KMS-11 (cell line): ENCODE results near the gene ANKRD34C.

Experiments
- H2AFZ ChIP-seq: fragments of 200-600 bp; sonication (generic); 2 replicates; pipeline ENCODE4 v1.6.1; 2016; ENCODE audit warnings: antibody characterized with exemption, mixed run types, low read depth
- H3K27ac ChIP-seq: fragments of 200-600 bp; sonication (generic); 2 replicates; pipeline ENCODE4 v1.6.1; 2016; ENCODE audit warnings: mild to moderate bottlenecking, mixed run types
- H3K27me3 ChIP-seq: fragments of 200-600 bp; sonication (generic); 2 replicates; pipeline ENCODE4 v1.6.1; 2017; ENCODE audit warnings: mild to moderate bottlenecking, low read depth, mixed run types, moderate library complexity; ENCODE audit not compliant: insufficient read depth
- H3K36me3 ChIP-seq: fragments of 200-600 bp; sonication (generic); 2 replicates; pipeline ENCODE4 v1.6.1; 2017; ENCODE audit warnings: mild to moderate bottlenecking, mixed run types; ENCODE audit not compliant: insufficient read depth
- H3K4me1 ChIP-seq: fragments of 200-600 bp; sonication (generic); 2 replicates; pipeline ENCODE4 v1.6.1; 2016; ENCODE audit warnings: mild to moderate bottlenecking, low read depth, mixed run types; ENCODE audit not compliant: poor library complexity, severe bottlenecking
- H3K4me2 ChIP-seq: fragments of 200-600 bp; sonication (generic); 2 replicates; pipeline ENCODE4 v1.7.0; 2016; ENCODE audit warnings: mild to moderate bottlenecking, mixed run types
- H3K4me3 ChIP-seq: fragments of 200-600 bp; sonication (generic); IDR thresholded peaks from 2 replicates; pipeline ENCODE4 v1.6.1; 2017; ENCODE audit warnings: low read depth, low read length, mixed read lengths; ENCODE audit not compliant: insufficient read depth
- H3K79me2 ChIP-seq: fragments of 200-600 bp; sonication (generic); 2 replicates; pipeline ENCODE4 v1.6.1; 2016; ENCODE audit warnings: low read depth, mixed run types; ENCODE audit not compliant: insufficient read depth
- H3K9ac ChIP-seq: fragments of 200-600 bp; sonication (generic); 2 replicates; pipeline ENCODE4 v1.6.1; 2016; ENCODE audit warnings: mild to moderate bottlenecking, mixed run types
- H4K20me1 ChIP-seq: fragments of 200-600 bp; sonication (generic); 2 replicates; pipeline ENCODE4 v1.6.1; 2016; ENCODE audit warnings: mild to moderate bottlenecking, mixed run types; ENCODE audit not compliant: insufficient read depth
- TF ChIP-seq, protein P1 (sequence below): fragments of 200-600 bp; sonication (generic); conservative IDR thresholded peaks from 2 replicates; pipeline ENCODE4 v1.6.1; 2017; ENCODE audit warnings: low read depth, mild to moderate bottlenecking, antibody characterized with exemption, low read length, moderate library complexity, mixed read lengths

ANKRD34C gene

DNA sequence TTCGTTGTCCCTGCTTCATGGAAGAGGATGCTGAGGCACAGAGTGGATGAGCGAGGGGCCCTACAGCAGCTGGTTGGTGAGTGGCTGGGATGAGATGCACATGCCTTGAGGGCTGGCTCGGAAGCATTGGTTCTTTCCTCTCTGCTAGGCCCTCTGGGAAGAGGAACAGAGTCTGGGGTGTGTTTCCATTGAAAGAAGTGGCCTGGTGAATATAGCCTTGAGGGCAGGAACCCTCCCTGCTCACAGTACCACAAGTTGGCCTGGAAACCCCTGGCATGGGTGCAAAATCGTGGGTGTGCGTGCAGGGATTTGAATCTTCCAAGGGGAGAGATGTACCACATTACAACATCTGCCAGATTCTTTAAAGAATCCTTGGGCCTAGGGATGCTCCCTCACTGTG, 37.6 kb upstream of the ANKRD34C start:
- Histone ChIP-seq H2AFZ (no peak overlapping the region), H3K27ac (no peak overlapping the region), H3K4me2 (no peak overlapping the region), H3K9ac (no peak overlapping the region), H4K20me1 (no peaks in the 10 kb centered on the region), H3K4me1 (no peaks in the 10 kb centered on the region), H3K36me3 (no peaks in the 10 kb centered on the region), H3K4me3 (no peak overlapping the region), H3K27me3 (no peaks in the 10 kb centered on the region), H3K79me2 (no peaks in the 10 kb centered on the region)
- TF ChIP-seq, protein P1, sequence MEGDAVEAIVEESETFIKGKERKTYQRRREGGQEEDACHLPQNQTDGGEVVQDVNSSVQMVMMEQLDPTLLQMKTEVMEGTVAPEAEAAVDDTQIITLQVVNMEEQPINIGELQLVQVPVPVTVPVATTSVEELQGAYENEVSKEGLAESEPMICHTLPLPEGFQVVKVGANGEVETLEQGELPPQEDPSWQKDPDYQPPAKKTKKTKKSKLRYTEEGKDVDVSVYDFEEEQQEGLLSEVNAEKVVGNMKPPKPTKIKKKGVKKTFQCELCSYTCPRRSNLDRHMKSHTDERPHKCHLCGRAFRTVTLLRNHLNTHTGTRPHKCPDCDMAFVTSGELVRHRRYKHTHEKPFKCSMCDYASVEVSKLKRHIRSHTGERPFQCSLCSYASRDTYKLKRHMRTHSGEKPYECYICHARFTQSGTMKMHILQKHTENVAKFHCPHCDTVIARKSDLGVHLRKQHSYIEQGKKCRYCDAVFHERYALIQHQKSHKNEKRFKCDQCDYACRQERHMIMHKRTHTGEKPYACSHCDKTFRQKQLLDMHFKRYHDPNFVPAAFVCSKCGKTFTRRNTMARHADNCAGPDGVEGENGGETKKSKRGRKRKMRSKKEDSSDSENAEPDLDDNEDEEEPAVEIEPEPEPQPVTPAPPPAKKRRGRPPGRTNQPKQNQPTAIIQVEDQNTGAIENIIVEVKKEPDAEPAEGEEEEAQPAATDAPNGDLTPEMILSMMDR = no peak

GRCh38 chr15:79248183-79248582, 34.3 kb upstream of the ANKRD34C start:
- Histone ChIP-seq H3K4me1 (no peaks in the 10 kb centered on the region), H3K79me2 (no peaks in the 10 kb centered on the region), H3K36me3 (no peaks in the 10 kb centered on the region), H3K27me3 (no peaks in the 10 kb centered on the region), H3K9ac (no peak overlapping the region), H3K27ac (no peak overlapping the region), H3K4me2 (no peak overlapping the region), H2AFZ (no peak overlapping the region), H3K4me3 (no peak overlapping the region), H4K20me1 (no peaks in the 10 kb centered on the region)
- TF ChIP-seq, protein P1 = no peak

GRCh38 chr15:79257454-79257853, 25.1 kb upstream of the ANKRD34C start:
- no peak overlapping the region for H3K4me2 ChIP-seq
- no peaks in the 10 kb centered on the region for H4K20me1 ChIP-seq
- TF ChIP-seq, protein P1 = no peak
- H3K27me3 ChIP-seq = no peaks in the 10 kb centered on the region
- H3K4me1 ChIP-seq = no peaks in the 10 kb centered on the region
- no peak overlapping the region for H3K4me3 ChIP-seq
- no peak overlapping the region for H2AFZ ChIP-seq
- H3K9ac ChIP-seq = no peak overlapping the region
- H3K79me2 ChIP-seq = no peaks in the 10 kb centered on the region
- no peaks in the 10 kb centered on the region for H3K36me3 ChIP-seq
- H3K27ac ChIP-seq = no peak overlapping the region

GRCh38 chr15:79261836-79262235, 20.7 kb upstream of the ANKRD34C start:
- Histone ChIP-seq H3K79me2 (no peaks in the 10 kb centered on the region), H3K4me1 (no peaks in the 10 kb centered on the region), H3K27me3 (no peaks in the 10 kb centered on the region), H4K20me1 (no peaks in the 10 kb centered on the region), H3K4me2 (no peak overlapping the region), H2AFZ (no peak overlapping the region), H3K27ac (no peak overlapping the region), H3K9ac (no peak overlapping the region), H3K4me3 (no peak overlapping the region), H3K36me3 (no peaks in the 10 kb centered on the region)
- TF ChIP-seq, protein P1 = no peak
